ENCODE data around the gene FOLH1. TPM values are rescaled to one million over a fixed set of nuclear protein-coding genes. Genes with fewer than 3 reads are reported as not detected.

The FOLH1 gene
- total RNA-seq: 1 to 10 TPM; 1.4 to 2.7 TPM

DNA sequence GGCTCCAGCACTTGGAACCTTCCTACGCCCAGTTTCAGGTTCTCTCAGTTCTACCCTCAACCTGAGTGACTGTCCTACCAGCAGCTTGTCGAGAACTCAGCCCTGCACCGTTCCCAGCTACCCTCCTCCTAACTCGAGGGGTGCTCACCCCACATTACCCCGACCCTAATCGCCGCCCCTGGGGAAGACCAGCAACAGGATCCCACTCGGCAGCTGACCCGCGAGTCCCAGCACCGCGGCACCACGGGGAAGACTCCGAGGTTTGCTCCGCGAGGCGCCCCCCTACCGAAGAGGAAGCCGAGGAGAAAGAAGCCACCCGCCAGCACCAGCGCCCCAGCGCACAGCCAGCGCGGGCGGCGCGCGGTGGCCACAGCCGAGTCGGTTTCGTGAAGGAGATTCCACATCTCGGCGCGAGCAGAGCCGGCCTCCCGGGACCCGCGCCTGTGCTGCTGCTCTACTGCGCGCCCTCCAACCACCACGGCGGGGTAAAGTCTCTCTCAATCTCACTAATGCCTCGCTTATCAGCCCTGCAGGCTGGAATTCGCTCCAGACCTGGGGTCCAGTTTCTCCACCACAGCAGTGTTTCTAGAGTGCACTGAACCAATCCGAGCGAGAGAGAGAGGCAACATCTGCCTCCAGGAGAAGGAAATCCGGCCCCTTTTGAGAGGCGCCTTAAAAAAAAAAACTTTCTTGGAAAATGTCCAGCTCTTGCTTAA is at the start of gene FOLH1:
Gene FOLH1, minus strand, starts transcription at position 597 of the 716 bp plus-strand sequence. Its CDS starts 193 bp downstream, at position 404.

Other genes starting within 250 kb of the FOLH1 start
- gene TRIM51G, start 224.7 kb downstream of the FOLH1 start, total RNA-seq: not detected
- gene TRIM49B, start 179.8 kb downstream of the FOLH1 start, total RNA-seq: not detected
- not detected for gene TRIM64C, start 149.5 kb downstream of the FOLH1 start, total RNA-seq